GM19023 (cell line): Measurements from ENCODE around the gene GMNN.

ENCODE experiments used
- ATAC-seq: cut with Tn5 transposase; IDR thresholded peaks from one replicate; pipeline ENCODE4 v1.9.1; 2021; ENCODE audit warnings: mild to moderate bottlenecking, moderate library complexity; ENCODE audit not compliant: unreplicated experiment

GMNN gene

GRCh38 chr6:24799541-24799915, 24.8 kb downstream of the GMNN start:
- no peak for ATAC-seq

- no peak for ATAC-seq
These were observed 27.7 kb downstream of the GMNN start for GRCh38 chr6:24802271-24803059.

- ATAC-seq = no peak
These were observed 32.8 kb downstream of the GMNN start for GRCh38 chr6:24807584-24807983.

- no peak for ATAC-seq
These were observed 35.0 kb downstream of the GMNN start for GRCh38 chr6:24809728-24810127.

- ATAC-seq = no peak
These were observed 43.6 kb downstream of the GMNN start for GRCh38 chr6:24818346-24818745.

GRCh38 chr6:24821860-24822444, 47.2 kb downstream of the GMNN start:
- no peak for ATAC-seq

GRCh38 chr6:24822696-24823095, 48.0 kb downstream of the GMNN start:
- no peak for ATAC-seq

GRCh38 chr6:24823185-24823584, 48.4 kb downstream of the GMNN start:
- ATAC-seq = no peak

- no peak for ATAC-seq
These were observed 49.6 kb downstream of the GMNN start for GRCh38 chr6:24824142-24824938.

- ATAC-seq = no peak
These were observed 50.4 kb downstream of the GMNN start for GRCh38 chr6:24825130-24825630.

GRCh38 chr6:24827162-24827561, 52.4 kb downstream of the GMNN start:
- ATAC-seq = no peak

GRCh38 chr6:24827970-24828369, 53.2 kb downstream of the GMNN start:
- ATAC-seq = no peak

- ATAC-seq = no peak
These were observed 54.9 kb downstream of the GMNN start for GRCh38 chr6:24829657-24830056.

- no peak for ATAC-seq
These were observed 57.3 kb downstream of the GMNN start for GRCh38 chr6:24831771-24832716.

- ATAC-seq = no peak
These were observed 58.1 kb downstream of the GMNN start for GRCh38 chr6:24832794-24833193.

GRCh38 chr6:24833711-24834386, 59.1 kb downstream of the GMNN start:
- no peak for ATAC-seq
